ENCODE measurements around the gene NPAS2. TPM values are rescaled to one million over a fixed set of nuclear protein-coding genes. Genes with fewer than 3 reads are reported as not detected.

Gene NPAS2
- total and polyA plus RNA-seq, 2 of the 8 experiments (the other 6 are each of a cell fraction or from before 2014, with no cell fraction given): 1.8 to 1.9 TPM

DNA sequence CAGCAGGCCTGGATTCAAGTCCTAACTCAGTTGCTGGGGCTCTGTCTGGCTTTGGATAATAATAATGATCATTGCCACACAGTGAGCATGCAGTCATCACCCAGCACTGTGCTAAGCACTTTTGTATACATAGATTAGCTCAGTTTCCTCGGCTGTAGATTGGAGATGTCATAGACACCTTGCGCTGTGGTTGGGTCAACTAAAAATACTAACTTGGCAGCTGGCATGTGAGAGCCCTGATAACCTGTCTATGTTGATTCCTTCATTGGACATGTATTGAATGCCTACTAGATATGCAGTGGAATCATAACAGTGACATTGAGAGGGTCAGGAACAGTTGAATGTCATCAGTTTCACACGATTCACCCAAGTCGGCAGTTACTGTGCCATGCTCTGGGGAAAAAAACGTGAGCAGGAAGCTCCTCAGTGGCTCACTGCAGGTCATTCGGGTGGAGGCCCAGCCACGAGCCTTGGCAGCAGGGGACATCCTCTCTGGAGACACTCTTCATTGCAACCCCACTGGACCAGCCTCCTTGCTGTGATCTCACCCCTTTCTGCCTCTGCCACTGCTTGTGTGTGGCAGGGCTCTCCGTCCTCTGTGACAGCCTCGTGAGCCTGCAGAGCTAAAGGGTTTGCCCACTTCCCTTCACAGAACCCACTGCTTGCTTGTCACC, 85.3 kb downstream of the NPAS2 start (continued):
- TF ChIP-seq, protein P1, sequence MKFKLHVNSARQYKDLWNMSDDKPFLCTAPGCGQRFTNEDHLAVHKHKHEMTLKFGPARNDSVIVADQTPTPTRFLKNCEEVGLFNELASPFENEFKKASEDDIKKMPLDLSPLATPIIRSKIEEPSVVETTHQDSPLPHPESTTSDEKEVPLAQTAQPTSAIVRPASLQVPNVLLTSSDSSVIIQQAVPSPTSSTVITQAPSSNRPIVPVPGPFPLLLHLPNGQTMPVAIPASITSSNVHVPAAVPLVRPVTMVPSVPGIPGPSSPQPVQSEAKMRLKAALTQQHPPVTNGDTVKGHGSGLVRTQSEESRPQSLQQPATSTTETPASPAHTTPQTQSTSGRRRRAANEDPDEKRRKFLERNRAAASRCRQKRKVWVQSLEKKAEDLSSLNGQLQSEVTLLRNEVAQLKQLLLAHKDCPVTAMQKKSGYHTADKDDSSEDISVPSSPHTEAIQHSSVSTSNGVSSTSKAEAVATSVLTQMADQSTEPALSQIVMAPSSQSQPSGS (IDR thresholded peaks at IDR 0.05; ENCODE audit: low read length): no peak
- no peak for TF ChIP-seq POLR2A (IDR thresholded peaks at IDR 0.05; ENCODE audit: control extremely low read depth in 1 of 2, low read depth in 2 of 2, low read length in 2 of 2)
- TF ChIP-seq ZNF274 (IDR thresholded peaks at IDR 0.05; ENCODE audit: borderline replicate concordance, extremely low read depth, low read length): no peak
- TF ChIP-seq POLR2AphosphoS5 (IDR thresholded peaks at IDR 0.05; ENCODE audit: low read depth, low read length): no peak
- TF ChIP-seq EP300 (IDR thresholded peaks at IDR 0.05; ENCODE audit: borderline replicate concordance in 1 of 2, low read depth in 2 of 2, low read length in 2 of 2): no peak
- TF ChIP-seq CEBPB (IDR thresholded peaks at IDR 0.05; ENCODE audit: low read depth, low read length): no peak
- no peak for TF ChIP-seq CTBP2 (IDR thresholded peaks at IDR 0.05; ENCODE audit: borderline replicate concordance, insufficient read depth, insufficient read length, low read length)
- TF ChIP-seq BACH1 (IDR thresholded peaks at IDR 0.05; ENCODE audit: low read length): no peak
- TF ChIP-seq, protein P2, sequence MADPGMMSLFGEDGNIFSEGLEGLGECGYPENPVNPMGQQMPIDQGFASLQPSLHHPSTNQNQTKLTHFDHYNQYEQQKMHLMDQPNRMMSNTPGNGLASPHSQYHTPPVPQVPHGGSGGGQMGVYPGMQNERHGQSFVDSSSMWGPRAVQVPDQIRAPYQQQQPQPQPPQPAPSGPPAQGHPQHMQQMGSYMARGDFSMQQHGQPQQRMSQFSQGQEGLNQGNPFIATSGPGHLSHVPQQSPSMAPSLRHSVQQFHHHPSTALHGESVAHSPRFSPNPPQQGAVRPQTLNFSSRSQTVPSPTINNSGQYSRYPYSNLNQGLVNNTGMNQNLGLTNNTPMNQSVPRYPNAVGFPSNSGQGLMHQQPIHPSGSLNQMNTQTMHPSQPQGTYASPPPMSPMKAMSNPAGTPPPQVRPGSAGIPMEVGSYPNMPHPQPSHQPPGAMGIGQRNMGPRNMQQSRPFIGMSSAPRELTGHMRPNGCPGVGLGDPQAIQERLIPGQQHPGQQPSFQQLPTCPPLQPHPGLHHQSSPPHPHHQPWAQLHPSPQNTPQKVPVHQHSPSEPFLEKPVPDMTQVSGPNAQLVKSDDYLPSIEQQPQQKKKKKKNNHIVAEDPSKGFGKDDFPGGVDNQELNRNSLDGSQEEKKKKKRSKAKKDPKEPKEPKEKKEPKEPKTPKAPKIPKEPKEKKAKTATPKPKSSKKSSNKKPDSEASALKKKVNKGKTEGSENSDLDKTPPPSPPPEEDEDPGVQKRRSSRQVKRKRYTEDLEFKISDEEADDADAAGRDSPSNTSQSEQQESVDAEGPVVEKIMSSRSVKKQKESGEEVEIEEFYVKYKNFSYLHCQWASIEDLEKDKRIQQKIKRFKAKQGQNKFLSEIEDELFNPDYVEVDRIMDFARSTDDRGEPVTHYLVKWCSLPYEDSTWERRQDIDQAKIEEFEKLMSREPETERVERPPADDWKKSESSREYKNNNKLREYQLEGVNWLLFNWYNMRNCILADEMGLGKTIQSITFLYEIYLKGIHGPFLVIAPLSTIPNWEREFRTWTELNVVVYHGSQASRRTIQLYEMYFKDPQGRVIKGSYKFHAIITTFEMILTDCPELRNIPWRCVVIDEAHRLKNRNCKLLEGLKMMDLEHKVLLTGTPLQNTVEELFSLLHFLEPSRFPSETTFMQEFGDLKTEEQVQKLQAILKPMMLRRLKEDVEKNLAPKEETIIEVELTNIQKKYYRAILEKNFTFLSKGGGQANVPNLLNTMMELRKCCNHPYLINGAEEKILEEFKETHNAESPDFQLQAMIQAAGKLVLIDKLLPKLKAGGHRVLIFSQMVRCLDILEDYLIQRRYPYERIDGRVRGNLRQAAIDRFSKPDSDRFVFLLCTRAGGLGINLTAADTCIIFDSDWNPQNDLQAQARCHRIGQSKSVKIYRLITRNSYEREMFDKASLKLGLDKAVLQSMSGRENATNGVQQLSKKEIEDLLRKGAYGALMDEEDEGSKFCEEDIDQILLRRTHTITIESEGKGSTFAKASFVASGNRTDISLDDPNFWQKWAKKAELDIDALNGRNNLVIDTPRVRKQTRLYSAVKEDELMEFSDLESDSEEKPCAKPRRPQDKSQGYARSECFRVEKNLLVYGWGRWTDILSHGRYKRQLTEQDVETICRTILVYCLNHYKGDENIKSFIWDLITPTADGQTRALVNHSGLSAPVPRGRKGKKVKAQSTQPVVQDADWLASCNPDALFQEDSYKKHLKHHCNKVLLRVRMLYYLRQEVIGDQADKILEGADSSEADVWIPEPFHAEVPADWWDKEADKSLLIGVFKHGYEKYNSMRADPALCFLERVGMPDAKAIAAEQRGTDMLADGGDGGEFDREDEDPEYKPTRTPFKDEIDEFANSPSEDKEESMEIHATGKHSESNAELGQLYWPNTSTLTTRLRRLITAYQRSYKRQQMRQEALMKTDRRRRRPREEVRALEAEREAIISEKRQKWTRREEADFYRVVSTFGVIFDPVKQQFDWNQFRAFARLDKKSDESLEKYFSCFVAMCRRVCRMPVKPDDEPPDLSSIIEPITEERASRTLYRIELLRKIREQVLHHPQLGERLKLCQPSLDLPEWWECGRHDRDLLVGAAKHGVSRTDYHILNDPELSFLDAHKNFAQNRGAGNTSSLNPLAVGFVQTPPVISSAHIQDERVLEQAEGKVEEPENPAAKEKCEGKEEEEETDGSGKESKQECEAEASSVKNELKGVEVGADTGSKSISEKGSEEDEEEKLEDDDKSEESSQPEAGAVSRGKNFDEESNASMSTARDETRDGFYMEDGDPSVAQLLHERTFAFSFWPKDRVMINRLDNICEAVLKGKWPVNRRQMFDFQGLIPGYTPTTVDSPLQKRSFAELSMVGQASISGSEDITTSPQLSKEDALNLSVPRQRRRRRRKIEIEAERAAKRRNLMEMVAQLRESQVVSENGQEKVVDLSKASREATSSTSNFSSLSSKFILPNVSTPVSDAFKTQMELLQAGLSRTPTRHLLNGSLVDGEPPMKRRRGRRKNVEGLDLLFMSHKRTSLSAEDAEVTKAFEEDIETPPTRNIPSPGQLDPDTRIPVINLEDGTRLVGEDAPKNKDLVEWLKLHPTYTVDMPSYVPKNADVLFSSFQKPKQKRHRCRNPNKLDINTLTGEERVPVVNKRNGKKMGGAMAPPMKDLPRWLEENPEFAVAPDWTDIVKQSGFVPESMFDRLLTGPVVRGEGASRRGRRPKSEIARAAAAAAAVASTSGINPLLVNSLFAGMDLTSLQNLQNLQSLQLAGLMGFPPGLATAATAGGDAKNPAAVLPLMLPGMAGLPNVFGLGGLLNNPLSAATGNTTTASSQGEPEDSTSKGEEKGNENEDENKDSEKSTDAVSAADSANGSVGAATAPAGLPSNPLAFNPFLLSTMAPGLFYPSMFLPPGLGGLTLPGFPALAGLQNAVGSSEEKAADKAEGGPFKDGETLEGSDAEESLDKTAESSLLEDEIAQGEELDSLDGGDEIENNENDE (IDR thresholded peaks at IDR 0.05; ENCODE audit: insufficient replicate concordance, low read length): no peak

Measured in H1 (cell line).